Measurements from ENCODE around the gene DMAC2.
"Not testable (repeated sequence)": the region's sequence is repeated elsewhere in the genome, so short reads cannot be mapped to it uniquely, and the experiment has no call there.

DMAC2 gene

GRCh38 chr19:41398050-41398418 is 41.7 kb downstream of the DMAC2 start:
- no peak for DNase-seq

DNA sequence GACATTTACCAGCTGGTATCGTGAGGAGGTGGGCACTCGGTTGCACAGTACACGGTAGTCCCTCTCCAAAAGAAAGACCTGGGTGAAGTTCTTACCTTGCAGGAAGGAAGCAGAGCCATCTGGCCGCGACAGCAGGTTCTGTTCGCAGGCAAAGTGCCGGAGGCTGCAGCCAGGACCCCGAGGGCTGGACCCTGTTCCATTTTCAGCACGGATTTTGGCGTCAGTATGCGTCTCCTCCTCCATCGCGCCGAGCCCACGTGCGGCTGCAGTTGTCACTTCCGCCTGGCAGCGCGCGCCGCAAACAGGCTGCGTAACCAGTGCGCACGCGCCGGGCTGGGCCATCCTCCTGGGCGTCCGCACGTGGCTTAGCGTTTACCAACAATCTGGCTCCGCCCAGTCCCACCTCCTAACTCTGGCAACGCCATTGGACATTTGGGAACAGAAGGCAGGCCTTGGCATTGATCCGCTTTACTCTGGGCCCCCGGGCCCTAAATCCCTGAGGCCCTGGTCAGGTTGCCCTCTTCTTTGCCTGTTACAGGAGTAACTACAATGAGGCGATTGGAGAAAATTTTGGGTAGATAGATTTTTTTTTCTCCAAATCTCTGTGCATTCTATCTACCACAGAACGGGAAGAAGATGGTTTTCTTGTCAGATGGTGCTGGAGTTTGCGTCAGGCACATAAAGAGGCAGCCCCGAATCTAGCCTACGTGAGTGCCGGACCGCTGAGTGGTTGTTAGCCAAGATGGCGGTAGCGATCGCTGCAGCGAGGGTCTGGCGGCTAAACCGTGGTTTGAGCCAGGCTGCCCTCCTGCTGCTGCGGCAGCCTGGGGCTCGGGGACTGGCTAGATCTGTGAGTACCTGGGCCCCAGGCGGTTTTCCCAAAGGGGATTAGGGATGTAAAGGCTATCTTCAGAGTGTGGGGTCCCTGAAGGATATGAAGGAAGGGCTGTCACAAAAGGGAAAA is 42.3 kb downstream of the DMAC2 start, which contains the start of the genes BCKDHA and EXOSC5:
BCKDHA (plus strand) TSS at position 733 of the 964 bp plus-strand sequence; CDS start at position 743, 10 bp downstream.
EXOSC5 (minus strand) TSS at position 274 of the 964 bp plus-strand sequence; CDS start at position 243, 31 bp downstream.
- DNase-seq = peak; percentile 100

GRCh38 chr19:41395355-41395754 is 44.4 kb downstream of the DMAC2 start:
- DNase-seq = no peak

- DNase-seq = no peak
Measured at GRCh38 chr19:41392775-41393174, 46.9 kb downstream of the DMAC2 start.

- no peak for DNase-seq
Measured at GRCh38 chr19:41391618-41392017, 48.1 kb downstream of the DMAC2 start.

- DNase-seq = no peak
Measured at GRCh38 chr19:41386442-41386841, 53.3 kb downstream of the DMAC2 start.

DNA sequence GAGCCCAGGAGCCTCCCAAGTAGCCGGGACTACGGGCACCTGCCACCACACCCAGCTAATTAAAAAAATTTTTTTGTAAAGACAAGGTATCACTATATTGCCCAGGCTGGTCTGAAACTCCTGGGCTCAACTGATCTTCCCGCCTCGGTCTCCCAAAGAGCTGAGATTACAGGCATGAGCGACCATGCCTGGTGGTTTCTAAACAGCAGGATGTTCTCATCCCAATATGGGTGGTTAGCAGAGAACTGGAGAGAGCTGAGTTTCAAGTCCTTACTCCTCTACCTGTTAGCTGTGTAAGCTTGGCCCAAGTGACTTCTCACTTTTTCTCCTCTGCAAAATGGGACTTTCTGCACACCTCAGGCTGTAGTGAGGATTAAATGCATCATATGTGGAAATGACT is 55.4 kb downstream of the DMAC2 start:
- no peak for DNase-seq

GRCh38 chr19:41381536-41381935 is 58.2 kb downstream of the DMAC2 start:
- DNase-seq = not testable (repeated sequence)

All from CD4-positive, alpha-beta T cell treated with Interleukin-15 for 1 hour (primary cell).